HG02623 (cell line): ENCODE measurements around the gene FBXO31.
"Not testable (repeated sequence)": the region's sequence is repeated elsewhere in the genome, so short reads cannot be mapped to it uniquely, and the experiment has no call there.

Source experiments
- ATAC-seq: cut with Tn5 transposase; IDR thresholded peaks from one replicate; pipeline ENCODE4 v1.9.1; 2021; ENCODE audit warnings: moderate library complexity; ENCODE audit not compliant: unreplicated experiment

FBXO31 gene

DNA sequence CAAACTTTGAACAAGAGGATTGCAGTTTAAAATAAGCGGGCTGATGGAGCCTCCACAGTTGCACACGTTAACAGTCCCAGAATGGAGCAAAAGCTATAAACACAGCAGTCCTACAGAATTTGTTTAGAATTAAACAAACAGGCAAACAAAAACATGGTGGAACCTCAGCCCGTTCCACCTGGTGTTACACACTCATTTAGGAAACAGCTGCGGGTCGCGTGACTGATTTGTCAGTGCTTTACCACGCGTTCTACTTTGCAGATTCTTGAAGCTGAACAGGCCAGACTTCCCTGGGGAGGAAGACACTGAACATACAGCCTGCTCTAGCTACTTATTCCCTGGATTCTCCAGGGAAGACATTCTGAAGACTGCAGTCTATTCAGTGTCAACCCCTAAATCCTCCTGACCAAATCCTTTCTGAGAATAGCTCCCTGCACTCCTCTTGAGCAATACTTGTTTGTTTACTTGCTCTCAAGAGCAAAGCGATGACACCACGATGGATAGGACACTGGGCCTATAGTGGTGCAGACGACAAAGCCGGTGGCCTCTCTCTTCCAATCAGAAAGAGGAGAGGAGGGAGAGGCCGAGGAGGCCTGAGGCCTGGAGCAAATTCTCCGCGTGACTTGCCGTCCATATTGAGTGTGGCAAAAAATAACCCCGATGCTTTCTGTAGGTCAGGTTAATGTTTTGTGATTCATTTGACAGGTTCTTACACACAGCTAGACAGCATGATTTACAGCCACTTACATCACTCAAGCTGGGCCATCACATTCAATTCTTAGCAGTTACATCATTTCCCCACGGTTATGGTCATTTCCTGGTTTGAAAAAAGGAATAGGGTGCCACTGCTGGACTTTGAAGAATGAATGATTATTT lies 4.6 kb upstream of the FBXO31 start:
- peak; percentile 43 for ATAC-seq

DNA sequence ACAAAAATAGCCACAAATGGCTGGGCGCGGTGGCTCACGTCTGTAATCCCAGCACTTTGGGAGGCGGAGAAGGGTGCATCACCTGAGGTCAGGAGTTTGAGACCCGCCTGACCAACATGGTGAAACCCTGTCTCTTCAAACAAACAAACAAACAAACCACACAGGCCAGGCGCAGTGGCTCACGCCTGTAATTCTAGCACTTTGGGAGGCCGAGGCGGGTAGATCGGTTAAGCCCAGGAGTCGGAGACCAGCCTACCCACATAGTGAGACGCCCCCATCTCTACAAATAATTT lies 1.2 kb upstream of the FBXO31 start:
- ATAC-seq: not testable (repeated sequence)

DNA sequence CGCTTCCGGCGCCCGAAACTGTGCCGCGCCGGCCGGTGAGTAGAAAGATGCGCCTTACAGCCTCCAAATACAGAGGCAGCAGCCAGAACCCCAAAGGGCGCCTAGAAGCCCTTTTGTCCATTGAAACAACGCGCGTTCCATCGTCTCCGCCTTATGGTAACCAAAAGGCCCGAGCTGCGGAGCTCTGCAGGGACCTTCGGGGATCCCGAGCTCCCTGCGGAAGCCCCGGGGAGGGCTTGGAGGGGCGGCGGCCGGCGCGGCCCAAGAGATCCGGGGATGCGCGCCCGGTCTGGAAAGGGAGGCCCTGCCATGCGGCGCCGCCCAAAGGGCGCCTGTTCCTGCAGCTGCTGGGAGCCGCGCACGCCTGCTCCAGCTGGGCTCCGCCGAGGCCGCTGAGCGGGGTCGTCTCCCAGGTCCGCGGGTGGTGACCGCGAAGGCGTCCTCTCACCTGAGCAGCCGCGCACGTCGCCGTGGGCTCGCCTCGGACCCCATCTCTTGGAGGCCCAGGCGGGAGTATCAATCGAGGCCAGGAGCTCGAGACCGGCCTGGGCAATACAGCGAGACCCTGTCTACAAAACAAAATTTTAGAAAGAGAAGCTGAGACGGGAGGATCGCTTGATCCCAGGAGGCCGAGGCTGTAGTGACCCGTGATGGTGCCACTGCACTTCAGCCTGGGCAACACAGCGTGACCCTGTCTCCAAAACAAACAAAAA lies 742 bp upstream of the FBXO31 start:
- ATAC-seq: peak; percentile 2

DNA sequence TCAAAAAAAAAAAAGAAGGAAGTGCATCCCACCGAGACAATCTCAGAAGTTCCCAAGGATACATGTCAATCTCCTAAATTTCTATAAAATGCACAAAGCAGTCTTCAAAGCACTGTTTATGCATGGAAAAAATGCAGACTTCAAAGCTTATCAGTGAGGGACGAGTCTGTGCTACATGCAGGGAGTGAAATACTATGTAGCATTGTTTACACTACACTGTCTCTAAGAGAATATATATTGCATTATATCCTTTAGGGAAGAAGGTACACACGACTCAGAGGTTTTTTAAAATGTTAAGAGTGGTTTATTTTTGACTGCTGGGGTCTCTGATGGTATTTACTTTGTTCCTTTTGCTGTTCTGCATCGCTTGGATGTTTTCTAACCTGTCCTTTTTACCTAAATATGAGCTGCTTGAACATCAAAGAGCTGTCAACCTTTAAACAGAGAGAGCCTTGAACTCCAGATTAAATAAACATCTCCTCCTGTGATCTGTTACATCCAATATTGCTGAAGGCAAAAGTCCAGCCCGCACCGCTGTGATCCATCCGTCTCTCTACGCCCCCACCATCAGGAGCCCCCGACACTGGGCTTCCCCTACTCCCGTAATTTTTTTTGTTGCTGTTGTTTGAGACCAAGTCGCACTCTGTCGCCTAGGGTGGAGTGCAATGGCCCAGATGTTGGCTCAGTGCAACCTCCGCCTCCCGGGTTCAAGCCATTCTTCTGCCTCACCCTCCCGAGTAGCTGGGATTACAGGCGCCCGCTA lies 1.4 kb downstream of the FBXO31 start:
- no peak for ATAC-seq

DNA sequence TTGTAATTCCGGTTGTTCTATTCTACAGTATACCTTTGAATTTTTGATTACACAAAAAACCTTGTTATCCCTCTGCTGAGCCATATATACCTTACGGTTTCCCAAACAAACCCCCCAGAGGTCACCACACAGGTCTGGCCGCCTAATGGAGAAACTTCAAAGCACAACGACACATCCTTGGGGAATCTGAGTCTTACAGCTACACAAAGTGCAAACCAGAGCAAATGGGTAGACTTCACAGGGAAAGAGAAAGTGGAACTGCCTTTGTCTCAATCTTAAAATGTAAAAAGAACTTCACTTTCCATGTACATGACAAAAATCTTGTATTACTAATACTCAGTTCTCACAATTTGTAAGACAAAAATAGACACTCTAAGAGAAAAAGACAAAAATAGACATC lies 2.7 kb downstream of the FBXO31 start:
- no peak for ATAC-seq

DNA sequence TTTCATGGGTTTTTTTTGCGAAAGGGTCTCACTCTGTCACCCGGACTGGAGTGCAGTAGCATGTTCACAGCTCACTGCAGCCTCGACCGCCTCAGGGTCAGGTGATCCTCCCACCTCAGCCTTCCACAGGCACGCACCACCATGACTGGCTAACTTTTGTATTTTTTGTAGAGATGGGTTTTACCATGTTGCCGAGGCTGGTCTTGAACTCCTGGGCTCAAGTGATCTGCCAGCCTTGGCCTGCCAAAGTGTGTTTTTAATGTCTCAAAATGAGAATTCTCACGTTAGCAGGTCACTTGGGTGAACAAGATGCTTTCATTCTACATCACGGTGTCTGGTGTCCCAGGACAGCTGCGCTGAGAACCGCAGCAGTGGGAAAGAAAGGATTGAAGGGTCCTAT lies 3.2 kb downstream of the FBXO31 start:
- ATAC-seq: no peak

DNA sequence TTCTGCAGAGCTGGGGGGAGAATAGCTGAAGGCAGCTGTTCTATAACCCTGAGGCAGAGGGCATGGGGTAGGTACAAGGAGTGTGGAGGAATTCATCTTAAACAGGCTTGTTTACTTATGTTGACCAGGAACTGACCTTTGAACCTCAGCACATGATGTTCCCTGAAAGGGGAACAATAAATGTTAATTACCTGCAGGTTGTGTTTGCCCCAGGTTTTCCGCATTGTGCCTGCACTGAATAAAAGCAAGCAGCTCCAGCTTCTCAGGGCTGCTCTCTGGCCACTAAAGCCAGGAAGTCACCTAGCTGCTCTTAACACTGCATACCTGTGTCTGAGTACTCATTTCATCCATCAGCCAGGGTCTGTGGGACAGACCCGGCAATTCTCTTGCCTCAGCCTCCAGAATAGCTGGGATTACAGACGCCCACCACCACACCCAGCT lies 4.2 kb downstream of the FBXO31 start:
- ATAC-seq: not testable (repeated sequence)

DNA sequence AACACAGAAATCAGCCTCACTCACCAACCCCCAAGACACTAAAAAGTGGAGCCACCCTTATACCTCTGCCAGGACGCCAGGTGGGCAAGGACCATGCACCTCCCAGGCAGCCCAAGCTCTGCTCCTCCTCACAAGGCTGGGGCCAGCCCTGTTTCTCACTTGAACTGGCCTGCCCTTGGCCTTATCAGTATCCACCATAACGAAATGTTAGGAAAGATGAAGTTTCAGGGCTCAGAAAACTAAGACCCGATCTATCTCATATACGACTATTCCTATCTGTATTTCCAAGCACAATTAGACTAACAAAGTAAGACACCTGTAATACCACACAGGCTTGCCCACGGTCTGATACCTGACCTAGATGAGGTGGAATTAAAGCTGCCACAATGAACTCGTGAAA lies 6.9 kb downstream of the FBXO31 start:
- no peak for ATAC-seq

DNA sequence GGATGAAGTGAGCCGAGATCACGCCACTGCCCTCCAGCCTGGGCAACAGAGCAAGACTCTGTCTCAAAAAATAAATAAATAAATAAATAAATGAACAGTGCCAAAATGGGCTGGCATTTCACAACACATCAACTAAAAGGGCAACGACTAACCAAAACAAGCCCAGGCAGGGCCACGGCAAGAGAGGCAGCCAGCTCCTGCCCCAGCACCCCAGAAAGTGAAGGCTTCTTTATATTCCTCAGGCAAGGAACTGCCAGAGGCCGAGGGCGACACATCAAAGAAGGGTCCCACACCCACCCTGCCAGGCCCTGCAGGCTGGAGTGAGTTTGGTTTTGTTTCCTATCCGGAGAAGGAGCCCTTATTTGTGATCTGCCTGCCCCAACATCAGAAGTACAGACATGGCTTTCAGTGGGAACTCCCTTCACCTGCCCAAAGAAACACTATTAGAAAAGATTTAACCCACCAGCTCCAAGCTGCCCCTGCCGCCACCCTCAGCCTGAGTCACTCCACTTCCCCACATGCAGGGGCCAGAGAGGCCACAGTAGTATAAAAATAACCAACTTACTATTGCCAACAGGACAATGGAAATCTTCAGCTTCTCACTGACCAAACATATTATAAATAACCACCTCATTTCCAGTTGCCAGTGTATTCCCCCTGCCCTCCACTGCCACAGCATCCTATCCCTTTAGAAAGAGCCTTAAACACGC lies 8.0 kb downstream of the FBXO31 start:
- ATAC-seq: no peak

DNA sequence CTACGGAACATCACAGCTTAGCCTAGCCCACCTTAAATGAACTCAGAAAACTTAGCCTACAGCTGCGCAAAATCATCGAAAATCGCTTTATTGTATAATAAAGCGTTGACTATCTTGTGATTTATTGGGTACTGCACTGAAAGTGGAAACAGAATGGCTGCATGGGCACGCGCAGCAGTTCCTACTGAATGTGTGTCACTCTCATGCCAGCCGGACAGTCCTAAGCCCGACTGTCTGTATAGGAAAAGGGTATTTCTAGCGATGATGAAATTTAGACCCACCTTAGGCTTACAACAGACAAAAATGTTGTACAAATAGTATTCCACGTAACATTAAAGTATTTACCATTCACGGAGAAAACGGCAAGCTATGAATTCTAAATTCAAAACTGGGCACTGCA lies 9.3 kb downstream of the FBXO31 start:
- ATAC-seq: no peak

DNA sequence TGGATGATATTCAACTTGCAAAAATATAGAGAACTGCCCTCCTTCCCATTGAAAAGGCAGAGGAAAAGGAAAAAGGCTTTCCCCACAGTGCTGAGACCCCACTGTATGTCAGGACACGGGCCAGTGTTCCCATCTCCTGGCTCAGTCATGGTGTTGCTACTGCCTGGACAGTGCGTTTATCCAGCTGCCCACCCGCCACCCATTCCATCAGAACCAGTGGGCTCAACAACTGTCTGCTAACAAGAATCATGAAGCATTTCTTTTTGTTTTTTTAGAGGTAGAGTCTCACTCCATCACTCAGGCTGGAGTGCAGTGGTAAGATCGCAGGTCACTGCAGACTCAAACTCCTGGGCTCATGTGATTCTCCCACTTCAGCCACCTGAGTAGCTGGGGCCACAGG lies 11.3 kb downstream of the FBXO31 start:
- ATAC-seq: no peak

DNA sequence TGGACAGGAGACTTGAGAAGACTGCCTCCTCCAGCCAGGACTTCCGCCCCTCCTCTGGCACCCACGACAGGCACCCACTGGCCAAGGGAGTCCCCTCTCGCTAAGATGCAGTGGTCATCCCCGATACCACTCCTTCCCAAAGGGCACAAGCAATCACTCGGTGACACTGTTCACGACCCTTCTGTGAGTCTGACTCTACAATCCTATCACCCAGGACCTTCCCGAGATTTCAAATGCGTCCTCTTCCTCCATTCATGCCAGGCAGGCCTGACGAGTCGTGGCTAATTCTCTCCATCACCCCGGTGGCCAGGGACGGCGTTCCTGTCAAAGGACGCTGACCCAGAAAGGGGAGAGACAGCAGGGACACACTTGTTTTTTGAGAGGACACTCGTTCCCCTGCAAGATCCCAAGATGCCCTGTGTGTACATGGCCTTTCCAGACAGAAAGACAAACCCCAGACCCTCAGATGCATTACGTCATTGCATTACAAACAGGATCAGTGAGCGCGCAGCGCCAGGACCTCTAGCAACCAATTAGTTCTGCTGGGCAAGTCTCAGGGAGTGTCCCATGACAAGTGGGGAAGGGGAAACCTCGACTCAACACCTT lies 12.2 kb downstream of the FBXO31 start:
- no peak for ATAC-seq

DNA sequence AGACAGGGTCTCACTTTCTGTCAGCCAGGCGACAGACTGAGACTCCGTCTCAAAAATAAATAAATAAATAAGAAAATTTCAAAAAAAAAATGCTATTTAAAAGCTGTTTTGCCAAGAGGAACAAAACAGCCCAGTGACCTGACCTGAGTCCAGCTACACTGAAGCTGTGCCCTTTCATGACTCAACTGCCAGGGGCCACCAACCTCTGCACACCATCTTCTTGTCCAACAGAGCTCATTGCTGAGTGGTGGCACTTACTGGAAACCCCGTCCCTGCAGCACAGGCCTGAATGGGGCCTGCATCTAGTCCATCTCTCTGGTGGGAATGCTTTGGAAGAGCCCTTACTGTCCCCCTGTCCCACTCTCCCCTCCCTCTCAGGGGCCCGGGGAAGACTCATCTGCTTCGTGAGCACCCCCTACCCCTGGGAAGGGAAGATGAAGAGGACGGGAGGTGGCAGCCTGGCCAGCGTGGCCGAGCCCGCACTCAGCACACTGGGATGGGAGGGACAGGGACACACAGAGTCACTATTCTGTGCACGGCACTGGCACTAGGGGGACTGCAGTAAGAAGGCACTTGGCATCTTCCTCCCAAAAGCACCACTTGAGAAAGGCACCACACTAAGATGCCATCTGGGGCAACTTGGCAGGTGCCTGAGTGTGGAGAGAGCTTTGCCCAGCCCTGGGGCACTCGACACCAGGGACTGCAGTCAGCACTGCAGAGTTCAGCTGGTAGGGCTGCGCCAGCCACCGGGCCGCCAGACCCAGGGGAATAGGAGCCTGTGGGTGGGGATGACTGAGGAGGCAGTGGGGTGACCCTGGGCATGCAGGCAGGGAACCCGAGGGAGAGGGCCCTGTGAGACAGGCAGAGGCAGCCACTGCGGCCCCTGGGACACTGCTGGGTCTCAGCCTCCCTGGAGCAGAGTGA lies 13.5 kb downstream of the FBXO31 start:
- ATAC-seq: no peak

DNA sequence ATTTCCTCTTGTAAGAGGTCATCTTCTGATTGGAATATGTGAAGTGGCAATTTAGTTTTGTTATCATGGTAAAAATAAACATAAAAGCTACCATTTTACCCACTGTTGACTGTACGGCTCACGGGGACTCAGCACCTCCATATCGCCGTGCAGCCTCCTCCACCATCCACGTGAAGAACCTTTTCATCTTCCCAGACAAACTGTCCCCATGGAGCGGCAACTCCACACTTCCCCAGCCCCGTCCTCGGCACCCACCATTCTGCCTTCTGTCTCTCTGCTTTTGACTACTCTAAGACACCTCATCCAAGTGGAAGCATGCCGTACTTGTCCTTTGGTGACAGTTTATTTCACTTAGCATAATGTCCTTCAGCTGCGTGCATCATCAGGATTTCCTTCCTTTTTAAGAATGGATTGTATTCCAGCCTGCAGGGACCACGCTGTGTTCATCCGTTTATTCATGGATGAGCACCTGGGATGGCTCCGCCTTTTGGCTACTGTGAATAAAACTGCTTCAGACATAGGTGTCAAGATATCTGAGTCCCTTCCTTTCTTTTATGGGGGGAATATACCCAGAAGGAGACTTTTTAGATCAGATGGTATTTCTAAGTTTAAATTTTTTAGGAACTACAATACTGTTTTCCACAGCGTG lies 14.3 kb downstream of the FBXO31 start:
- ATAC-seq: no peak

DNA sequence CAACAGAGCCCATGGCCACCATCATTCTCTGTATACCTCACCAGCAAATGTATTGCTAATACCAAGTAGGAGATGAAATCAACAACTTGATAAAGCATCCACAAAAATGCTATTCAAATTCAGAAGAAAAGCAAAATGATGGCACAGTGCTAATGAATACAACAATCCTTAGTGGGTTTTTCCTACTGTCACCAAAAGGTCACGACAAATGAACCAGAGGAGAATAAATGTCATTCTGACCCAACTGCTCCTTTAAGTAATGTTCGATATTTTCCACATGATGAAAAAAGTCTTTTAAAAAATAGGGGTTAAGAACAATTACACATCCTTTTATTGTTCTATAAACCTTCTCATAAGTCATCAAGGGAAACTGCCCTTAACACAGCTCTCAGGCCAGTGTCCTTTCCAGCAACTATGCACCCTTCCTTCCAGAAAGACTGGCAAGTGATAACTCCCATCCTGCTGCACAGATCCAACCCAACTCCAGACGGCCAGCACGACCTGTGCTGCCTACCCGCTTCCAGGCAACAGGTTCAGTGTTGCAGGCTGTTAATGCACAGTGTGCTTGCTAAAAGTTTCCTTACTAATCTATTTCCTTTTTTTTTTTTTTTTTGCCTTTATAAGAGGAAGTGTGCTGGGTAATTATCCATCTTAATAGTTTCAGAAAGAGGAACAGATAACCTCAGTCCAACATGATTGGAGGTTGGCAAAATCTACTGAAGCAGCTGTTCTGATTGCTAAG lies 15.4 kb downstream of the FBXO31 start:
- ATAC-seq: no peak

DNA sequence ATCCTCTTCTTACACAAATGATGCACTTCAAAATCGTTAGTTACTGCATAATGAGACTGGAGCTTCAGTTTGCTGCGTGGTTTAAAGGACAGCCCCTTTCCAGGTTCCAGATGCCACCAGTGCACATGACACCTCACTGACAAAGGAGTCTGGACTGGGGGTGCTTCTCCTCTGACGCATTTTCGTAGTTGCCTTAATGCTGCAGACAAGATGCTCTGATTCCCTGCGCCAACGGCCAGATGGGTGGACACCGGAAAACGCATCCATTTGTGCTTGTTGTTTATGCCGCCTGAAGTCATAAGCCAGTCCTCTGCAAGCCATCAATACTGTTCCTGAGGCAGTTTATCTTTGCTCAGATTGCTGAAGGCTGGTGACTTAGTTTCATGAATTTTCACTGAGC lies 16.0 kb downstream of the FBXO31 start:
- ATAC-seq: no peak

DNA sequence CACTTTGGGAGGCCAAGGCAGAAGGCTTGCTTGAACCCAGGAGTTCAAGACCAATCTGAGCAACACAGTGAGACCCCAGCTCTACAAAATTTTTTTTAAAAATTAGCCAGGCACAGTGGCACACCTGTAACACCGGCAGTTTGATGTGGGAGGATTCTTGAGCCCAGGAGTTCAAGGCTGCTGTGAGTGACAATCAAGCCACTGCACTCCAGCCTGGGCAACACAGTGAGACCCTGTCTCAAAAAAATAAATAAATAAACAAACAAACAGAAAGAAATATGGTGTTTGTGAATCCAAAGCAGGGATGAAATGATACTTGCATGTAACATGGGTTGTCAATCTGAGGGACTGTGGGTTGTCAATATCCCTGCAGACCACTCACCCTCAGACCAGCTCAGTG lies 16.6 kb downstream of the FBXO31 start:
- no peak for ATAC-seq

DNA sequence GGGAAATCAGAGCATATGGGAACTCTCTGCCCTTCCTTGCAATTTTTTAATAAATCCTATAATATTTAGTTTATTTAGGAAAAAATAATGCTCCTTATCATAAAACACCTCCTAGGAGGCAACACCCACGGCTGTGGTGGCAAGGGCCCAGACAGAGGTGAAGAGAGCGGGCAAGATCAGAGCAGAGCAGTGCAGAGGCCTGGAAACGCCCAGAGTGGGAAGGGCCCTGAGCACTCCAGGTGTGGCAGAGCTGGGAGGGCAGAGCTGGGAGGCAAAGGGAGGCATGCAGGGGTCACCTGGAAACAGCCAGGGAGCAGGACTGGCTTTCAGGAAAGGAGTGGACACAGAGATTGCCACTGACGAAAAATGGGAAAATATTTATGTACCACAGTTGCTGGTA lies 17.3 kb downstream of the FBXO31 start:
- ATAC-seq: no peak
